Esophagus squamous epithelium (tissue), 4 donors: Measurements from ENCODE around the gene CCRL2.

Experiments used
- POLR2A ChIP-seq, 4 donors: fragments of 450-650 bp; IDR thresholded peaks; one replicate each; pipeline ENCODE4 v1.6.1; 2017; ENCODE audit warnings: antibody characterized with exemption in 4 of 4, mild to moderate bottlenecking in 4 of 4, moderate library complexity in 3 of 4
- TF ChIP-seq, protein P1 (sequence below), 6 experiments: fragments of 450-650 bp in 4 of 6; fragments of 200-600 bp in 2 of 6; sonication (generic) in 2 of 6; IDR thresholded peaks; one replicate each; pipeline ENCODE4 v1.5.1; 2016 to 2019; ENCODE audit warnings: antibody characterized with exemption in 6 of 6, mild to moderate bottlenecking in 4 of 6, moderate library complexity in 4 of 6

DNA sequence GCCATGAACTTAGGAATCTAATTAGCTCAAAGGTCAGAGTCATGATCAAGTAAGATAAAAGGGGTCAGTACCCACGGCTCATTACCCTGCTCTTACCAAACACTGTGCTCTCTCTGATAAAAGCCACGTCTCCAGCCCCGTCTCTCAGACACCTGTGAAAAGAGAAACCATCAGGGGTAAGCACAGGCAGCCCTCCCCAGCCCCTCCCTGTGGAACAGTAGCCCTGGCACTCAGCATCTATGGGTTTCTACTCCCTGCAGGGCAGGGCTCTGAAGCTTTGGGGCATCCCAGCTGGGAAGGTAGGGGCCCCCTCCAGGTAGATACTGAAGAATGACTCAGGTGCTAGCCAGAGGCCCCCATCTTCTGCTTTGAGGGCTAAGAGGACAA is 47.1 kb downstream of the CCRL2 start:
- TF ChIP-seq, protein P1, sequence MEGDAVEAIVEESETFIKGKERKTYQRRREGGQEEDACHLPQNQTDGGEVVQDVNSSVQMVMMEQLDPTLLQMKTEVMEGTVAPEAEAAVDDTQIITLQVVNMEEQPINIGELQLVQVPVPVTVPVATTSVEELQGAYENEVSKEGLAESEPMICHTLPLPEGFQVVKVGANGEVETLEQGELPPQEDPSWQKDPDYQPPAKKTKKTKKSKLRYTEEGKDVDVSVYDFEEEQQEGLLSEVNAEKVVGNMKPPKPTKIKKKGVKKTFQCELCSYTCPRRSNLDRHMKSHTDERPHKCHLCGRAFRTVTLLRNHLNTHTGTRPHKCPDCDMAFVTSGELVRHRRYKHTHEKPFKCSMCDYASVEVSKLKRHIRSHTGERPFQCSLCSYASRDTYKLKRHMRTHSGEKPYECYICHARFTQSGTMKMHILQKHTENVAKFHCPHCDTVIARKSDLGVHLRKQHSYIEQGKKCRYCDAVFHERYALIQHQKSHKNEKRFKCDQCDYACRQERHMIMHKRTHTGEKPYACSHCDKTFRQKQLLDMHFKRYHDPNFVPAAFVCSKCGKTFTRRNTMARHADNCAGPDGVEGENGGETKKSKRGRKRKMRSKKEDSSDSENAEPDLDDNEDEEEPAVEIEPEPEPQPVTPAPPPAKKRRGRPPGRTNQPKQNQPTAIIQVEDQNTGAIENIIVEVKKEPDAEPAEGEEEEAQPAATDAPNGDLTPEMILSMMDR (IDR thresholded peaks at IDR 0.05): no peak
- TF ChIP-seq POLR2A (IDR thresholded peaks at IDR 0.05): no peak
